ENCODE data around the gene RBFOX2. TPM values are rescaled to one million over a fixed set of nuclear protein-coding genes. Genes with fewer than 3 reads are reported as not detected.

The RBFOX2 gene
- total and polyA plus RNA-seq, 2 of the 8 experiments (the other 6 are each of a cell fraction or from before 2014, with no cell fraction given), result 121 to 122 TPM

DNA sequence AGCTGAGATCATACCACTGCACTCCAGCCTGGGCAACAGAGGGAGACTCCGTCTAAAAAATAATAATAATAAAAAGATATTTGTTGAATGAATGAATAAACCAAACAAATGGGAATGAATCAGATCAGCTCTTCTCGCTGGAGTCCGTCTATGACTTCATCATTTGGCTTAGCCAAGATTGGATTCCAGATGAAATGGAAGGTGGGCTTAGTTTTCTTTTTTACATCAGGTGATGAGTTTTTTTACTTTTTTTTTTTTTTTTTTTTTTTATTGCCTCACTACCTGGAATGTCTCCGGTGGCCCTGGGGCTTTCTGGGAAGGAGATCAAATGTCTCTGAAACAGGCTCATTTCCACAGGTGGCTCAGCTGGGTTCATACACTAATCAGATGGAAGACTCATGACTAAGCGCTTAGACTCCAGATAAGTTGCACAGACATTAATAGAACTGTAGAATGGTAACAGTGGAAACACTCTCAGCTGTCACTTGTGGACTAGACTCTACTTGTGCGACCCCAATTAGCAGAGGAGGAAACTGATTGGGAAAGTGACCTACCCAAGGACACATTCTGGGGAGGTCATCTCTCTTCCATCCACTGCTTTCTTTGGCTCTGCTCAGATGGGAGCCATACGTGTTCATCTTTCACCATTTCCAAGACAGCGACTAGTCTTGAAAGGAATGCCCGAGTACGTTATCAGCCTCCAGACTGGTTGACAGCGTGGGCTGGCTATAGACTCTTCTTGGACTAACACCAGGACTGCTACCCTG lies 20.5 kb upstream of the RBFOX2 start:
- DNase-seq (ENCODE audit: low read depth in 1 of 2, low spot score in 2 of 2) (no peak), FAIRE-seq (no peak)
- H3K9ac ChIP-seq (replicated peaks in 1 of 4; ENCODE audit: extremely low read depth in 1 of 4, low read depth in 3 of 4, low read length in 3 of 4), result no peak overlapping the region
- H3K4me1 ChIP-seq (replicated peaks in 1 of 4; ENCODE audit: control insufficient read depth in 3 of 4, insufficient read depth in 4 of 4, low read length in 3 of 4), result no peaks in the 10 kb centered on the region
- no peak overlapping the region for H4K91ac ChIP-seq (replicated peaks; ENCODE audit: insufficient read length, low read length)
- H3K79me1 ChIP-seq (ENCODE audit: low read depth, low read length), result no peaks in the 10 kb centered on the region
- no peaks in the 10 kb centered on the region; the same call in 1 of the 2 replicates for H3K23me2 ChIP-seq (ENCODE audit: low read depth, low read length)
- H2BK20ac ChIP-seq (ENCODE audit: low read length), result 0 out of 2 replicates have a peak overlapping the region, but pooled peaks have one; percentile 13
- no peak overlapping the region for H3K4me2 ChIP-seq (ENCODE audit: insufficient read depth in 1 of 2, low read depth in 2 of 2, low read length in 2 of 2)
- H2BK15ac ChIP-seq (ENCODE audit: low read length), result 0 out of 2 replicates have a peak overlapping the region, but pooled peaks have one; percentile 37
- no peak overlapping the region for H4K8ac ChIP-seq (ENCODE audit: extremely low read depth, insufficient read depth, low read length)
- no peaks in the 10 kb centered on the region for H3K27me3 ChIP-seq (replicated peaks in 1 of 4; ENCODE audit: control insufficient read depth in 3 of 4, extremely low read depth in 1 of 4, insufficient read depth in 3 of 4, low read length in 3 of 4)
- no peaks in the 10 kb centered on the region for H4K20me1 ChIP-seq (replicated peaks in 1 of 2; ENCODE audit: control insufficient read depth in 1 of 2, insufficient read depth in 2 of 2, low read length in 2 of 2)
- ChIA-PET CTCF (ENCODE audit: partially characterized antibody) (interaction anchor here (1.4 to 4.9 kb wide), 3 partner anchors 8 to 252 kb away, joined by 3 to 33 read pairs (median 3); no protein-coding TSS in a partner anchor), POLR2A (ENCODE audit: partially characterized antibody) (no interaction called here)
- no peak overlapping the region for H4K5ac ChIP-seq (ENCODE audit: insufficient read length, low read depth, low read length)
- no peaks in the 10 kb centered on the region for H3K9me3 ChIP-seq (ENCODE audit: insufficient read depth in 2 of 2, low read depth in 1 of 2, low read length in 1 of 2)
- H2BK120ac ChIP-seq (replicated peaks; ENCODE audit: low read depth, low read length), result no peak overlapping the region
- no peak overlapping the region for H3K14ac ChIP-seq (ENCODE audit: insufficient read length)
- TF ChIP-seq SP4 (IDR thresholded peaks at IDR 0.05; ENCODE audit: low read length), result no peak
- no peak for TF ChIP-seq CTBP2 (IDR thresholded peaks at IDR 0.05; ENCODE audit: borderline replicate concordance, insufficient read depth, insufficient read length, low read length)
- TF ChIP-seq EZH2 (IDR thresholded peaks at IDR 0.05; ENCODE audit: low read depth, low read length, severe bottlenecking), result no peak
- TF ChIP-seq KDM1A (IDR thresholded peaks at IDR 0.05; ENCODE audit: borderline replicate concordance, low read length), result no peak
- TF ChIP-seq BACH1 (IDR thresholded peaks at IDR 0.05; ENCODE audit: low read length), result no peak
- no peak for TF ChIP-seq RBBP5 (IDR thresholded peaks at IDR 0.05; ENCODE audit: borderline replicate concordance, low read depth, low read length)
- no peak for TF ChIP-seq NANOG (IDR thresholded peaks at IDR 0.05; ENCODE audit: insufficient read depth, low read depth, low read length, poor library complexity, severe bottlenecking)
- no peak for TF ChIP-seq KDM4A (IDR thresholded peaks at IDR 0.05; ENCODE audit: low read depth, low read length, severe bottlenecking)
- TF ChIP-seq CBX5 (IDR thresholded peaks at IDR 0.05; ENCODE audit: low read depth, low read length), result no peak
- no peak for TF ChIP-seq JUND (IDR thresholded peaks at IDR 0.05; ENCODE audit: low read length)
- no peak overlapping the region for H3K18ac ChIP-seq (ENCODE audit: extremely low read depth, low read length)
- WGBS, 2 experiments (ENCODE audit: extremely low coverage in 1 of 2, insufficient coverage in 1 of 2, insufficient read length in 1 of 2, insufficient replicate concordance in 2 of 2, low coverage in 1 of 2, low lambda C conversion rate in 2 of 2, missing lambda C conversion rate in 1 of 2), result 93% methylated on average over 11 of the region's 11 CpGs; no CpG with 5 or more reads in 1 of the 2 experiments
- no peak overlapping the region for H2BK5ac ChIP-seq (ENCODE audit: low read depth, low read length)
- H3K36me3 ChIP-seq (ENCODE audit: control insufficient read depth in 2 of 4, insufficient read depth in 4 of 4, low read length in 3 of 4), result no peaks in the 10 kb centered on the region
- no peak overlapping the region for H3K4me3 ChIP-seq (ENCODE audit: extremely low read depth in 1 of 4, insufficient read depth in 2 of 4, low read depth in 3 of 4, low read length in 4 of 4)
- no peak overlapping the region for H3K27ac ChIP-seq (ENCODE audit: low read depth, low read length)
- H3K56ac ChIP-seq (replicated peaks; ENCODE audit: insufficient read length, low read depth, low read length), result no peak overlapping the region
- no peak overlapping the region for H3K23ac ChIP-seq (ENCODE audit: insufficient read length)
- H3K79me2 ChIP-seq (ENCODE audit: control insufficient read depth in 1 of 2, insufficient read depth in 2 of 2, low read length in 2 of 2), result no peaks in the 10 kb centered on the region
- no peak overlapping the region for H2BK12ac ChIP-seq (ENCODE audit: low read depth, low read length)
- H2AFZ ChIP-seq (ENCODE audit: low read length), result 0 out of 2 replicates have a peak overlapping the region, but pooled peaks have one; percentile 15
- H3K4ac ChIP-seq (replicated peaks; ENCODE audit: insufficient read length, low read depth, low read length), result no peak overlapping the region
- H2AK5ac ChIP-seq (ENCODE audit: low read depth, low read length), result no peak overlapping the region

All from H1 (cell line).